Activated CD4-positive, alpha-beta T cell treated with anti-CD3 and anti-CD28 coated beads, Interleukin-2, amount 10 ng/mL, durations not matched to agents 7 days and 5 days (primary cell): Measurements from ENCODE around the gene EDARADD. TPM values are rescaled to one million over a fixed set of nuclear protein-coding genes. Genes with fewer than 3 reads are reported as not detected.
"Not testable (repeated sequence)": the region's sequence is repeated elsewhere in the genome, so short reads cannot be mapped to it uniquely, and the experiment has no call there.

Source experiments
- CTCF ChIA-PET: fragments of 350-600 bp; sonication (Branson Sonifier 250); formaldehyde crosslinking; loops from one replicate; lab custom pipeline; 2021; ENCODE audit warnings: antibody characterized with exemption; lab: Charles Lee
- POLR2A ChIA-PET: fragments of 350-600 bp; sonication (Branson Sonifier 250); formaldehyde crosslinking; loops from one replicate; lab custom pipeline; 2021; ENCODE audit warnings: antibody characterized with exemption; lab: Charles Lee
- DNase-seq: peaks from one replicate; pipeline ENCODE4 v3.0.0-alpha.2; 2020
- H3K27ac Mint-ChIP-seq: one replicate; pipeline ENCODE4 v1.8.0; 2021; ENCODE audit warnings: mild to moderate bottlenecking, moderate library complexity, mixed read lengths
- H3K27me3 Mint-ChIP-seq: one replicate; pipeline ENCODE4 v1.8.0; 2021; ENCODE audit warnings: mixed read lengths
- H3K36me3 Mint-ChIP-seq: one replicate; pipeline ENCODE4 v1.8.0; 2021; ENCODE audit warnings: low read depth, mixed read lengths
- H3K4me1 Mint-ChIP-seq: one replicate; pipeline ENCODE4 v1.8.0; 2021; ENCODE audit warnings: mixed read lengths
- H3K4me3 Mint-ChIP-seq: one replicate; pipeline ENCODE4 v1.8.0; 2021; ENCODE audit warnings: mild to moderate bottlenecking, moderate library complexity, mixed read lengths
- H3K9me3 Mint-ChIP-seq: one replicate; pipeline ENCODE4 v1.8.0; 2021; ENCODE audit warnings: mixed read lengths
- total RNA-seq, 2 experiments: library from RNA; stranded (reverse); gene quantifications; one replicate each; pipeline ENCODE4 v1.2.3, GENCODE V29; 2021

Gene EDARADD
- total RNA-seq, 2 experiments from 2014 or later: 1.6 to 2.0 TPM

- no peaks in the 10 kb centered on the region for H3K4me1 Mint-ChIP-seq
- no peaks in the 10 kb centered on the region for H3K9me3 Mint-ChIP-seq
- H3K27me3 Mint-ChIP-seq: peaks cover under 1% of the 10 kb centered on the region
- no peaks in the 10 kb centered on the region for H3K36me3 Mint-ChIP-seq
- no peak overlapping the region for H3K27ac Mint-ChIP-seq
- CTCF ChIA-PET: interaction anchor here (0.7 kb wide), 1 partner anchor 9 kb away, joined by 3 read pairs; no protein-coding TSS in a partner anchor
- no peak for DNase-seq
- no peak overlapping the region for H3K4me3 Mint-ChIP-seq
- POLR2A ChIA-PET: no interaction called here
Measured at GRCh38 chr1:236480758-236481436, 86.8 kb downstream of the EDARADD start.

- peaks cover 6% of the 10 kb centered on the region for H3K27me3 Mint-ChIP-seq
- no peak overlapping the region for H3K4me3 Mint-ChIP-seq
- no peak for DNase-seq
- H3K9me3 Mint-ChIP-seq: no peaks in the 10 kb centered on the region
- no peak overlapping the region for H3K27ac Mint-ChIP-seq
- ChIA-PET POLR2A (no interaction called here), CTCF (interaction anchor here (1.0 kb wide), 1 partner anchor 12 kb away, joined by 3 read pairs; no protein-coding TSS in a partner anchor)
- H3K4me1 Mint-ChIP-seq: no peaks in the 10 kb centered on the region
- no peaks in the 10 kb centered on the region for H3K36me3 Mint-ChIP-seq
Measured at GRCh38 chr1:236484310-236484971, 90.4 kb downstream of the EDARADD start.

GRCh38 chr1:236486356-236487002 is 92.4 kb downstream of the EDARADD start:
- H3K27ac Mint-ChIP-seq: no peak overlapping the region
- no peak for DNase-seq
- CTCF ChIA-PET: no interaction called here
- POLR2A ChIA-PET: no interaction called here
- H3K4me1 Mint-ChIP-seq: peaks cover 7% of the 10 kb centered on the region
- no peaks in the 10 kb centered on the region for H3K36me3 Mint-ChIP-seq
- H3K9me3 Mint-ChIP-seq: no peaks in the 10 kb centered on the region
- no peak overlapping the region for H3K4me3 Mint-ChIP-seq
- peaks cover 17% of the 10 kb centered on the region for H3K27me3 Mint-ChIP-seq

- H3K36me3 Mint-ChIP-seq, H3K9me3 Mint-ChIP-seq, DNase-seq, H3K27ac Mint-ChIP-seq, CTCF ChIA-PET, H3K4me3 Mint-ChIP-seq, POLR2A ChIA-PET: not testable (repeated sequence)
- Mint-ChIP-seq H3K27me3 (peaks cover 28% of the 10 kb centered on the region), H3K4me1 (peaks cover 11% of the 10 kb centered on the region)
Measured at GRCh38 chr1:236489161-236489560, 95.1 kb downstream of the EDARADD start.

- Mint-ChIP-seq H3K27me3 (peaks cover 28% of the 10 kb centered on the region), H3K4me1 (peaks cover 11% of the 10 kb centered on the region), H3K36me3 (no peaks in the 10 kb centered on the region), H3K4me3 (no peak overlapping the region), H3K9me3 (no peaks in the 10 kb centered on the region), H3K27ac (no peak overlapping the region)
- ChIA-PET CTCF (interaction anchor here (0.6 kb wide), 1 partner anchor 397 kb away, joined by 3 read pairs; no protein-coding TSS in a partner anchor), POLR2A (no interaction called here)
- peak; percentile 13 for DNase-seq
Measured at GRCh38 chr1:236489710-236490377, 95.8 kb downstream of the EDARADD start.

GRCh38 chr1:236491469-236492136 is 97.5 kb downstream of the EDARADD start:
- Mint-ChIP-seq H3K27ac (no peak overlapping the region), H3K36me3 (no peaks in the 10 kb centered on the region), H3K4me3 (no peak overlapping the region), H3K4me1 (peaks cover 14% of the 10 kb centered on the region), H3K9me3 (no peaks in the 10 kb centered on the region), H3K27me3 (peaks cover 25% of the 10 kb centered on the region)
- DNase-seq: no peak
- POLR2A ChIA-PET: no interaction called here
- CTCF ChIA-PET: interaction anchor here (0.5 to 1.3 kb wide), 3 partner anchors 128 to 388 kb away, joined by 3 to 4 read pairs (median 4); no protein-coding TSS in a partner anchor

GRCh38 chr1:236492378-236492777 is 98.3 kb downstream of the EDARADD start:
- Mint-ChIP-seq H3K36me3 (no peaks in the 10 kb centered on the region), H3K27ac (no peak overlapping the region), H3K4me1 (peaks cover 14% of the 10 kb centered on the region), H3K27me3 (peaks cover 25% of the 10 kb centered on the region), H3K9me3 (no peaks in the 10 kb centered on the region), H3K4me3 (no peak overlapping the region)
- ChIA-PET CTCF (interaction anchor here (0.6 to 1.1 kb wide), 2 partner anchors 71 to 129 kb away, joined by 3 read pairs; no protein-coding TSS in a partner anchor), POLR2A (no interaction called here)
- DNase-seq: no peak

GRCh38 chr1:236494082-236494481 is 100.0 kb downstream of the EDARADD start:
- Mint-ChIP-seq H3K4me1 (peaks cover 14% of the 10 kb centered on the region), H3K27ac (no peak overlapping the region), H3K4me3 (no peak overlapping the region), H3K9me3 (no peaks in the 10 kb centered on the region), H3K27me3 (peaks cover 22% of the 10 kb centered on the region), H3K36me3 (no peaks in the 10 kb centered on the region)
- ChIA-PET POLR2A (no interaction called here), CTCF (no interaction called here)
- DNase-seq: no peak

- POLR2A ChIA-PET: no interaction called here
- no peak overlapping the region for H3K4me3 Mint-ChIP-seq
- CTCF ChIA-PET: interaction anchor here (0.5 to 0.6 kb wide), 2 partner anchors 389 to 1056 kb away, joined by 3 to 4 read pairs; no protein-coding TSS in a partner anchor
- H3K27ac Mint-ChIP-seq: no peak overlapping the region
- peaks cover 14% of the 10 kb centered on the region for H3K4me1 Mint-ChIP-seq
- H3K9me3 Mint-ChIP-seq: no peaks in the 10 kb centered on the region
- H3K36me3 Mint-ChIP-seq: no peaks in the 10 kb centered on the region
- peaks cover 20% of the 10 kb centered on the region for H3K27me3 Mint-ChIP-seq
- DNase-seq: no peak
Measured at GRCh38 chr1:236494586-236495466, 100.7 kb downstream of the EDARADD start.

GRCh38 chr1:236495467-236496112 is 101.5 kb downstream of the EDARADD start:
- ChIA-PET CTCF (interaction anchor here (0.5 to 1.3 kb wide), 2 partner anchors 12 to 390 kb away, joined by 3 to 4 read pairs; no protein-coding TSS in a partner anchor), POLR2A (no interaction called here)
- peaks cover 14% of the 10 kb centered on the region for H3K4me1 Mint-ChIP-seq
- H3K27ac Mint-ChIP-seq: no peak overlapping the region
- peaks cover 17% of the 10 kb centered on the region for H3K27me3 Mint-ChIP-seq
- H3K36me3 Mint-ChIP-seq: no peaks in the 10 kb centered on the region
- H3K9me3 Mint-ChIP-seq: no peaks in the 10 kb centered on the region
- H3K4me3 Mint-ChIP-seq: no peak overlapping the region
- DNase-seq: no peak

- Mint-ChIP-seq H3K36me3 (no peaks in the 10 kb centered on the region), H3K4me1 (peaks cover 10% of the 10 kb centered on the region), H3K27me3 (peaks cover 3% of the 10 kb centered on the region), H3K4me3 (no peak overlapping the region), H3K9me3 (no peaks in the 10 kb centered on the region), H3K27ac (no peak overlapping the region)
- ChIA-PET CTCF (no interaction called here), POLR2A (no interaction called here)
- DNase-seq: no peak
Measured at GRCh38 chr1:236497908-236498307, 103.8 kb downstream of the EDARADD start.
